HCT116 (cell line): ENCODE data around the gene GASK1A. TPM values are rescaled to one million over a fixed set of nuclear protein-coding genes. Genes with fewer than 3 reads are reported as not detected.

ENCODE experiments used
- ATAC-seq: fragments of 200-7000 bp; cut with Tn5 transposase; 2 replicates; pipeline ENCODE4 v1.9.1; 2020; ENCODE audit warnings: mild to moderate bottlenecking, moderate library complexity
- BruUV-seq: library from RNA; stranded (reverse); fragments of 400-500 nt; replicated peaks from 2 replicates; lab custom pipeline; 2021; lab: Mats Ljungman, UMichigan
- CTCF ChIA-PET: fragments of 300-600 bp; sonication (Branson Sonifier 250); formaldehyde crosslinking; loops from one replicate; lab custom pipeline; 2021; ENCODE audit warnings: antibody characterized with exemption; lab: Charles Lee
- POLR2A ChIA-PET: fragments of 300-600, 350-600 bp; sonication (Branson Sonifier 250); formaldehyde crosslinking; loops from one replicate; lab custom pipeline; 2021; ENCODE audit warnings: antibody characterized with exemption; lab: Charles Lee
- RAD21 ChIA-PET, 2 experiments: fragments of 300-600 bp; sonication (Branson Sonifier 250); formaldehyde crosslinking; loops; one replicate each; lab custom pipeline; 2023; ENCODE audit warnings: low total read pairs in 2 of 2; ENCODE audit not compliant: uncharacterized antibody in 2 of 2, unreplicated experiment in 2 of 2, low non-redundant PET in 1 of 2; lab: Charles Lee
- DNase-seq: peaks from one replicate; pipeline ENCODE4 v3.0.0-alpha.2; 2010; ENCODE audit warnings: low read depth, low spot score
- H2AFZ ChIP-seq: fragments of 200-600 bp; shearing (Covaris generic), sonication (generic); 2 replicates; pipeline ENCODE4 v1.6.1; 2017; ENCODE audit warnings: low read depth, mixed run types, mixed read lengths, antibody characterized with exemption, low read length; ENCODE audit not compliant: poor library complexity, severe bottlenecking
- H3K27ac ChIP-seq: 2 replicates; pipeline ENCODE4 v1.5.1; 2012; ENCODE audit warnings: low read depth, low read length
- H3K27me3 ChIP-seq: fragments of 200-600 bp; sonication (generic); 2 replicates; pipeline ENCODE4 v1.6.1; 2016; ENCODE audit warnings: mixed run types, low read length, mixed read lengths; ENCODE audit not compliant: insufficient read depth
- H3K36me3 ChIP-seq, 2 experiments: fragments of 200-500 bp in 1 of 2; fragments of 200-600 bp in 1 of 2; sonication (Bioruptor generic) in 1 of 2; sonication (generic) in 1 of 2; 2 replicates each; pipeline versions ENCODE4 v1.5.1 to v1.6.1; 2014 to 2016; ENCODE audit warnings: low read length in 2 of 2, inconsistent platforms in 1 of 2, mixed read lengths in 1 of 2, mixed run types in 1 of 2; ENCODE audit not compliant: insufficient read depth in 2 of 2, control insufficient read depth in 1 of 2
- H3K4me1 ChIP-seq, 2 experiments: fragments of 200-600 bp in 1 of 2; sonication (generic) in 1 of 2; 2 replicates each; pipeline versions ENCODE4 v1.5.1 to v1.6.1; 2012 to 2017; ENCODE audit warnings: low read length in 2 of 2, inconsistent platforms in 1 of 2, mild to moderate bottlenecking in 1 of 2, mixed read lengths in 1 of 2, mixed run types in 1 of 2, moderate library complexity in 1 of 2; ENCODE audit not compliant: insufficient read depth in 2 of 2, control insufficient read depth in 1 of 2
- H3K4me2 ChIP-seq: fragments of 200-600 bp; sonication (generic); 2 replicates; pipeline ENCODE4 v1.6.1; 2017; ENCODE audit warnings: mixed run types, low read length, mixed read lengths
- H3K4me3 ChIP-seq, 2 experiments: fragments of 200-600 bp in 1 of 2; sonication (generic) in 1 of 2; replicated peaks in 1 of 2; 2 replicates each; pipeline ENCODE4 v1.5.1; 2011 to 2016; ENCODE audit warnings: low read length in 2 of 2, control low read depth in 1 of 2, low read depth in 1 of 2, mild to moderate bottlenecking in 1 of 2, mixed read lengths in 1 of 2, mixed run types in 1 of 2
- H3K79me2 ChIP-seq: fragments of 200-600 bp; sonication (generic); 2 replicates; pipeline ENCODE4 v1.6.1; 2017; ENCODE audit warnings: mild to moderate bottlenecking, mixed run types, low read length, moderate library complexity, mixed read lengths; ENCODE audit not compliant: insufficient read depth
- H3K9ac ChIP-seq: fragments of 200-600 bp; sonication (generic); 2 replicates; pipeline ENCODE4 v1.6.1; 2016; ENCODE audit warnings: low read length, mixed read lengths
- H3K9me2 ChIP-seq: fragments of 200-600 bp; sonication (generic), shearing (Covaris generic); 2 replicates; pipeline ENCODE4 v1.6.1; 2017; ENCODE audit warnings: mixed run types, mild to moderate bottlenecking, moderate library complexity; ENCODE audit not compliant: insufficient read depth
- H3K9me3 ChIP-seq, 2 experiments: fragments of 200-500 bp in 1 of 2; fragments of 200-600 bp in 1 of 2; sonication (Bioruptor generic) in 1 of 2; sonication (generic) in 1 of 2; 2 replicates each; pipeline ENCODE4 v1.6.1; 2014 to 2017; ENCODE audit warnings: low read length in 2 of 2, mixed read lengths in 2 of 2, inconsistent platforms in 1 of 2, low read depth in 1 of 2, mild to moderate bottlenecking in 1 of 2, mixed run types in 1 of 2, moderate library complexity in 1 of 2; ENCODE audit not compliant: control insufficient read depth in 1 of 2, insufficient read depth in 1 of 2
- H4K20me1 ChIP-seq: fragments of 200-600 bp; sonication (generic), shearing (Covaris generic); 2 replicates; pipeline ENCODE4 v1.6.1; 2017; ENCODE audit warnings: mixed run types, mild to moderate bottlenecking, moderate library complexity; ENCODE audit not compliant: insufficient read depth
- ATF3 ChIP-seq: IDR thresholded peaks from 2 replicates; pipeline ENCODE4 v1.6.1; 2012
- CBX3 ChIP-seq: IDR thresholded peaks from 2 replicates; pipeline ENCODE4 v1.6.1; 2012; ENCODE audit warnings: low read depth
- CEBPB ChIP-seq: IDR thresholded peaks from 2 replicates; pipeline ENCODE4 v1.6.1; 2012; ENCODE audit warnings: low read depth
- ELF1 ChIP-seq: IDR thresholded peaks from 2 replicates; pipeline ENCODE4 v1.6.1; 2012; ENCODE audit warnings: low read depth, borderline replicate concordance
- EZH2 ChIP-seq: fragments of 200-600 bp; sonication (generic); IDR thresholded peaks from 2 replicates; pipeline ENCODE4 v1.6.1; 2017; ENCODE audit warnings: antibody characterized with exemption, mixed run types
- EZH2phosphoT487 ChIP-seq: fragments of 200-600 bp; IDR thresholded peaks from 2 replicates; pipeline ENCODE4 v1.6.1; 2018; ENCODE audit warnings: antibody characterized with exemption, borderline replicate concordance
- POLR2AphosphoS5 ChIP-seq: IDR thresholded peaks from 2 replicates; pipeline ENCODE4 v1.6.1; 2011; ENCODE audit warnings: mild to moderate bottlenecking, low read depth, low read length, moderate library complexity
- SIN3A ChIP-seq: IDR thresholded peaks from 2 replicates; pipeline ENCODE4 v1.6.1; 2012; ENCODE audit warnings: low read depth
- YY1 ChIP-seq: IDR thresholded peaks from 2 replicates; pipeline ENCODE4 v1.6.1; 2011; ENCODE audit warnings: low read length, low read depth, moderate library complexity, mild to moderate bottlenecking; ENCODE audit not compliant: insufficient replicate concordance; ENCODE audit errors: extremely low read depth
- ZNF274 ChIP-seq: fragments of 200-500 bp; sonication (Bioruptor generic); IDR thresholded peaks from 2 replicates; pipeline ENCODE4 v1.6.1; 2014; ENCODE audit warnings: mild to moderate bottlenecking, low read depth, low read length, inconsistent platforms
- intact Hi-C: fragments of 100-400 bp; cut with micrococcal nuclease; formaldehyde crosslinking; loops from 2 replicates; pipeline ENCODE4 v1.10.0; 2022
- total RNA-seq: library from RNA; stranded (reverse); gene quantifications from one replicate; pipeline ENCODE4 v1.2.1, GENCODE V29; 2021; ENCODE audit not compliant: unreplicated experiment
- TF ChIP-seq, protein P1 (sequence below), 3 experiments: fragments of 200-600 bp in 1 of 3; sonication (generic) in 1 of 3; IDR thresholded peaks in 2 of 3; conservative IDR thresholded peaks in 1 of 3; 2 replicates each; pipeline ENCODE4 v1.5.1; 2012 to 2017; ENCODE audit warnings: low read depth in 2 of 3, low read length in 2 of 3, antibody characterized with exemption in 1 of 3, borderline replicate concordance in 1 of 3, control low read depth in 1 of 3, mild to moderate bottlenecking in 1 of 3, mixed read lengths in 1 of 3, mixed run types in 1 of 3, moderate library complexity in 1 of 3; ENCODE audit not compliant: insufficient read depth in 1 of 3

Gene GASK1A
- total RNA-seq, 1 experiment from 2014 or later, result 1.0 TPM

DNA sequence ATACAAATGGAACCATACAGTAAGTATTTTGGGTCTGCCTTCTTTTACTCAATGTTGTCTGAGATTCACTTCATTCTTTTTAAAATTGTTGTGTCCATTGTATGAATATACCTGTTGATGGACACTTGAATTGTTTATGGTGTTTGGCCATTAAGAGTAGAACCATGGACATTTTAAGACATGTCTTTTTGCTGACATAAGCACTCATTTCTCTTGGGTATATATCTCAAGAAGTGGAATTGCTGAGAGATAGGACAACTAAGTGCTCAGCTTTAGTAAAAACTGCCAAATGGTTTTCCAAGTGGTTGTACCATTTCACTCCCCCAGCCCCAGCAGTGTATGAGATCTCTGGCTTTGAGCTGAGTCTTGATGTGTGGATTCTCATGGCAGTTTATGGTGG is 98.6 kb downstream of the GASK1A start:
- Histone ChIP-seq H3K9me2 (no peaks in the 10 kb centered on the region), H3K4me1 (peaks cover 0 to 4% of the 10 kb centered on the region in 2 experiments; a peak in 3 of 4 replicates), H3K27ac (no peak overlapping the region), H3K79me2 (no peaks in the 10 kb centered on the region), H3K4me3 (no peak overlapping the region), H2AFZ (no peak overlapping the region), H3K9ac (no peak overlapping the region), H3K9me3 (no peaks in the 10 kb centered on the region), H4K20me1 (no peaks in the 10 kb centered on the region), H3K4me2 (no peak overlapping the region), H3K36me3 (peaks cover 4 to 16% of the 10 kb centered on the region in 2 experiments; a peak in 2 of 4 replicates), H3K27me3 (no peaks in the 10 kb centered on the region)
- ChIA-PET RAD21 (no interaction called here), CTCF (no interaction called here), POLR2A (no interaction called here)
- DNase-seq, result no peak
- no TSS peak for BruUV-seq
- no peak for ATAC-seq
- intact Hi-C loops, result no loop called here
- TF ChIP-seq CEBPB (no peak), SIN3A (no peak), CBX3 (no peak), YY1 (no peak), EZH2phosphoT487 (no peak), ELF1 (no peak), EZH2 (no peak), ATF3 (no peak), POLR2AphosphoS5 (no peak), ZNF274 (no peak)
- TF ChIP-seq, protein P1, sequence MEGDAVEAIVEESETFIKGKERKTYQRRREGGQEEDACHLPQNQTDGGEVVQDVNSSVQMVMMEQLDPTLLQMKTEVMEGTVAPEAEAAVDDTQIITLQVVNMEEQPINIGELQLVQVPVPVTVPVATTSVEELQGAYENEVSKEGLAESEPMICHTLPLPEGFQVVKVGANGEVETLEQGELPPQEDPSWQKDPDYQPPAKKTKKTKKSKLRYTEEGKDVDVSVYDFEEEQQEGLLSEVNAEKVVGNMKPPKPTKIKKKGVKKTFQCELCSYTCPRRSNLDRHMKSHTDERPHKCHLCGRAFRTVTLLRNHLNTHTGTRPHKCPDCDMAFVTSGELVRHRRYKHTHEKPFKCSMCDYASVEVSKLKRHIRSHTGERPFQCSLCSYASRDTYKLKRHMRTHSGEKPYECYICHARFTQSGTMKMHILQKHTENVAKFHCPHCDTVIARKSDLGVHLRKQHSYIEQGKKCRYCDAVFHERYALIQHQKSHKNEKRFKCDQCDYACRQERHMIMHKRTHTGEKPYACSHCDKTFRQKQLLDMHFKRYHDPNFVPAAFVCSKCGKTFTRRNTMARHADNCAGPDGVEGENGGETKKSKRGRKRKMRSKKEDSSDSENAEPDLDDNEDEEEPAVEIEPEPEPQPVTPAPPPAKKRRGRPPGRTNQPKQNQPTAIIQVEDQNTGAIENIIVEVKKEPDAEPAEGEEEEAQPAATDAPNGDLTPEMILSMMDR (IDR thresholded peaks at IDR 0.05 in 2 of 3, conservative IDR thresholded peaks at IDR 0.05 in 1 of 3; ENCODE audit: borderline replicate concordance in 1 of 3, insufficient read depth in 1 of 3, low read depth in 2 of 3, low read length in 2 of 3), result no peak
